Activated CD8-positive, alpha-beta T cell treated with anti-CD3 and anti-CD28 coated beads, Interleukin-2, amount 10 ng/mL, durations not matched to agents 7 days and 5 days (primary cell): ENCODE data around the gene GPR153. TPM values are rescaled to one million over a fixed set of nuclear protein-coding genes. Genes with fewer than 3 reads are reported as not detected.

Experiments
- ATAC-seq: fragments of 150-1000 bp; cut with Tn5 transposase; one replicate; pipeline ENCODE4 v1.10.0; 2021; ENCODE audit warnings: moderate library complexity
- CTCF ChIA-PET: fragments of 350-600 bp; sonication (Branson Sonifier 250); formaldehyde crosslinking; loops from one replicate; lab custom pipeline; 2021; ENCODE audit warnings: antibody characterized with exemption; lab: Charles Lee
- POLR2A ChIA-PET: fragments of 350-600 bp; sonication (Branson Sonifier 250); formaldehyde crosslinking; loops from one replicate; lab custom pipeline; 2021; ENCODE audit warnings: antibody characterized with exemption; lab: Charles Lee
- DNase-seq: peaks from one replicate; pipeline ENCODE4 v3.0.0-alpha.2; 2020
- H3K27ac Mint-ChIP-seq: one replicate; pipeline ENCODE4 v1.8.0; 2021; ENCODE audit warnings: mild to moderate bottlenecking, mixed read lengths
- H3K27me3 Mint-ChIP-seq: one replicate; pipeline ENCODE4 v1.8.0; 2021; ENCODE audit warnings: low read depth, mixed read lengths
- H3K36me3 Mint-ChIP-seq: one replicate; pipeline ENCODE4 v1.8.0; 2021; ENCODE audit warnings: low read depth, mixed read lengths
- H3K4me1 Mint-ChIP-seq: one replicate; pipeline ENCODE4 v1.8.0; 2021; ENCODE audit warnings: low read depth, mixed read lengths
- H3K4me3 Mint-ChIP-seq: one replicate; pipeline ENCODE4 v1.8.0; 2021; ENCODE audit warnings: mild to moderate bottlenecking, mixed read lengths
- H3K9me3 Mint-ChIP-seq: one replicate; pipeline ENCODE4 v1.8.0; 2022; ENCODE audit warnings: mixed read lengths; ENCODE audit not compliant: insufficient read depth
- total RNA-seq, 2 experiments: library from RNA; stranded (reverse); gene quantifications; one replicate each; pipeline ENCODE4 v1.2.3, GENCODE V29; 2021

Gene GPR153
- total RNA-seq, 2 experiments from 2014 or later: 0.99 to 1.0 TPM

- ATAC-seq (no peak), DNase-seq (no peak)
- POLR2A ChIA-PET: no interaction called here
- H3K27me3 Mint-ChIP-seq: peaks cover 12% of the 10 kb centered on the region
- CTCF ChIA-PET: interaction anchor here (1.4 kb wide), 1 partner anchor 17 kb away, joined by 4 read pairs; no protein-coding TSS in a partner anchor
- no peak overlapping the region for H3K27ac Mint-ChIP-seq
- H3K4me3 Mint-ChIP-seq: no peak overlapping the region
- H3K9me3 Mint-ChIP-seq: no peaks in the 10 kb centered on the region
- H3K36me3 Mint-ChIP-seq: no peaks in the 10 kb centered on the region
- H3K4me1 Mint-ChIP-seq: peaks cover 16% of the 10 kb centered on the region
Measured at GRCh38 chr1:6263716-6264115, 2.8 kb upstream of the GPR153 start.

GRCh38 chr1:6262555-6263420 lies 1.9 kb upstream of the GPR153 start:
- DNase-seq (no peak), ATAC-seq (no peak)
- POLR2A ChIA-PET: no interaction called here

GRCh38 chr1:6261615-6261995 lies 707 bp upstream of the GPR153 start:
- H3K4me3 Mint-ChIP-seq: peak overlapping the region; percentile 65
- H3K9me3 Mint-ChIP-seq: no peaks in the 10 kb centered on the region
- ATAC-seq: no peak
- POLR2A ChIA-PET: no interaction called here
- no peak for DNase-seq
- CTCF ChIA-PET: interaction anchor here (1.7 kb wide), 1 partner anchor 15 kb away, joined by 5 read pairs; no protein-coding TSS in a partner anchor
- peaks cover 16% of the 10 kb centered on the region for H3K4me1 Mint-ChIP-seq
- no peaks in the 10 kb centered on the region for H3K36me3 Mint-ChIP-seq
- H3K27me3 Mint-ChIP-seq: peaks cover 13% of the 10 kb centered on the region
- H3K27ac Mint-ChIP-seq: no peak overlapping the region

More at GRCh38 chr1:6262555-6263420, 1.9 kb upstream of the GPR153 start:
- H3K9me3 Mint-ChIP-seq: no peaks in the 10 kb centered on the region
- H3K4me3 Mint-ChIP-seq: no peak overlapping the region
- no peaks in the 10 kb centered on the region for H3K36me3 Mint-ChIP-seq
- H3K27me3 Mint-ChIP-seq: peaks cover 13% of the 10 kb centered on the region
- peaks cover 16% of the 10 kb centered on the region for H3K4me1 Mint-ChIP-seq
- H3K27ac Mint-ChIP-seq: no peak overlapping the region
- CTCF ChIA-PET: interaction anchor here (0.9 to 1.4 kb wide), 3 partner anchors 16 to 99 kb away, joined by 3 to 4 read pairs (median 3); no protein-coding TSS in a partner anchor

GRCh38 chr1:6260433-6260934 lies 414 bp downstream of the GPR153 start:
- ChIA-PET POLR2A (no interaction called here), CTCF (interaction anchor here (1.5 to 2.0 kb wide), 3 partner anchors 14 to 16 kb away, joined by 3 to 18 read pairs (median 5); no protein-coding TSS in a partner anchor)
- Mint-ChIP-seq H3K4me1 (peaks cover 16% of the 10 kb centered on the region), H3K36me3 (no peaks in the 10 kb centered on the region), H3K9me3 (no peaks in the 10 kb centered on the region), H3K4me3 (no peak overlapping the region), H3K27ac (no peak overlapping the region), H3K27me3 (peaks cover 13% of the 10 kb centered on the region)
- ATAC-seq: peak; percentile 38
- peak; percentile 32 for DNase-seq

GRCh38 chr1:6259491-6260362 lies 1.2 kb downstream of the GPR153 start:
- Mint-ChIP-seq H3K36me3 (no peaks in the 10 kb centered on the region), H3K27me3 (peaks cover 13% of the 10 kb centered on the region), H3K4me3 (peak overlapping the region; percentile 31), H3K27ac (no peak overlapping the region), H3K9me3 (no peaks in the 10 kb centered on the region), H3K4me1 (peaks cover 16% of the 10 kb centered on the region)
- DNase-seq (peak; percentile 88), ATAC-seq (peak; percentile 76)
- ChIA-PET CTCF (interaction anchor here (1.5 to 2.0 kb wide), 3 partner anchors 13 to 100 kb away, joined by 3 to 18 read pairs (median 4); no protein-coding TSS in a partner anchor), POLR2A (no interaction called here)

- no peak for ATAC-seq
- no peak overlapping the region for H3K27ac Mint-ChIP-seq
- POLR2A ChIA-PET: interaction anchor here (0.9 to 1.0 kb wide), 2 partner anchors 9 to 52 kb away, joined by 3 to 4 read pairs; partner anchors contain the start of gene RNF207
Measured at GRCh38 chr1:6258675-6259074, 2.2 kb downstream of the GPR153 start.

GRCh38 chr1:6257541-6258069 lies 3.3 kb downstream of the GPR153 start:
- Mint-ChIP-seq H3K4me3 (no peak overlapping the region), H3K4me1 (peaks cover 6% of the 10 kb centered on the region), H3K36me3 (no peaks in the 10 kb centered on the region), H3K9me3 (no peaks in the 10 kb centered on the region), H3K27ac (no peak overlapping the region), H3K27me3 (peaks cover 13% of the 10 kb centered on the region)
- ChIA-PET POLR2A (no interaction called here), CTCF (interaction anchor here (1.1 to 1.4 kb wide), 2 partner anchors 13 to 105 kb away, joined by 3 to 4 read pairs; no protein-coding TSS in a partner anchor)
- no peak for DNase-seq
- ATAC-seq: no peak

More at GRCh38 chr1:6258675-6259074, 2.2 kb downstream of the GPR153 start:
- H3K27me3 Mint-ChIP-seq: peaks cover 13% of the 10 kb centered on the region
- peaks cover 10% of the 10 kb centered on the region for H3K4me1 Mint-ChIP-seq
- H3K36me3 Mint-ChIP-seq: no peaks in the 10 kb centered on the region
- no peak overlapping the region for H3K4me3 Mint-ChIP-seq
- no peaks in the 10 kb centered on the region for H3K9me3 Mint-ChIP-seq
- CTCF ChIA-PET: interaction anchor here (1.4 to 2.0 kb wide), 3 partner anchors 12 to 104 kb away, joined by 3 to 18 read pairs (median 4); no protein-coding TSS in a partner anchor
- DNase-seq: no peak

- H3K4me3 Mint-ChIP-seq: no peak overlapping the region
- no peaks in the 10 kb centered on the region for H3K9me3 Mint-ChIP-seq
- POLR2A ChIA-PET: no interaction called here
- no peak for DNase-seq
- H3K4me1 Mint-ChIP-seq: peaks cover 4% of the 10 kb centered on the region
- no peaks in the 10 kb centered on the region for H3K36me3 Mint-ChIP-seq
- no peak overlapping the region for H3K27ac Mint-ChIP-seq
- H3K27me3 Mint-ChIP-seq: peaks cover 13% of the 10 kb centered on the region
- ATAC-seq: no peak
- CTCF ChIA-PET: interaction anchor here (0.6 kb wide), 1 partner anchor 19 kb away, joined by 3 read pairs; no protein-coding TSS in a partner anchor
Measured at GRCh38 chr1:6256645-6257044, 4.3 kb downstream of the GPR153 start.

- DNase-seq (no peak), ATAC-seq (no peak)
- H3K27me3 Mint-ChIP-seq: peaks cover 22% of the 10 kb centered on the region
- H3K27ac Mint-ChIP-seq: no peak overlapping the region
- no peaks in the 10 kb centered on the region for H3K9me3 Mint-ChIP-seq
- no peaks in the 10 kb centered on the region for H3K36me3 Mint-ChIP-seq
- peaks cover 2% of the 10 kb centered on the region for H3K4me1 Mint-ChIP-seq
- ChIA-PET CTCF (interaction anchor here (1.2 kb wide), 1 partner anchor 8 kb away, joined by 5 read pairs; no protein-coding TSS in a partner anchor), POLR2A (no interaction called here)
- H3K4me3 Mint-ChIP-seq: no peak overlapping the region
Measured at GRCh38 chr1:6254691-6255090, 6.2 kb downstream of the GPR153 start.

- no peak for DNase-seq
- Mint-ChIP-seq H3K4me1 (peaks cover 2% of the 10 kb centered on the region), H3K27ac (no peak overlapping the region), H3K27me3 (peaks cover 23% of the 10 kb centered on the region), H3K36me3 (no peaks in the 10 kb centered on the region), H3K4me3 (no peak overlapping the region), H3K9me3 (no peaks in the 10 kb centered on the region)
- CTCF ChIA-PET: interaction anchor here (1.0 kb wide), 1 partner anchor 9 kb away, joined by 3 read pairs; no protein-coding TSS in a partner anchor
- POLR2A ChIA-PET: no interaction called here
- no peak for ATAC-seq
Measured at GRCh38 chr1:6253380-6253779, 7.5 kb downstream of the GPR153 start.

GRCh38 chr1:6252374-6252710 lies 8.6 kb downstream of the GPR153 start:
- no peak for ATAC-seq
- CTCF ChIA-PET: interaction anchor here (0.8 kb wide), 1 partner anchor 153 kb away, joined by 3 read pairs; no protein-coding TSS in a partner anchor
- Mint-ChIP-seq H3K36me3 (no peaks in the 10 kb centered on the region), H3K4me3 (no peak overlapping the region), H3K27me3 (peaks cover 32% of the 10 kb centered on the region), H3K4me1 (peaks cover 2% of the 10 kb centered on the region), H3K27ac (no peak overlapping the region), H3K9me3 (no peaks in the 10 kb centered on the region)
- DNase-seq: no peak
- POLR2A ChIA-PET: no interaction called here
